Measurements from ENCODE around the gene C2CD2L.
"Not testable (repeated sequence)": the region's sequence is repeated elsewhere in the genome, so short reads cannot be mapped to it uniquely, and the experiment has no call there.

C2CD2L gene

DNA sequence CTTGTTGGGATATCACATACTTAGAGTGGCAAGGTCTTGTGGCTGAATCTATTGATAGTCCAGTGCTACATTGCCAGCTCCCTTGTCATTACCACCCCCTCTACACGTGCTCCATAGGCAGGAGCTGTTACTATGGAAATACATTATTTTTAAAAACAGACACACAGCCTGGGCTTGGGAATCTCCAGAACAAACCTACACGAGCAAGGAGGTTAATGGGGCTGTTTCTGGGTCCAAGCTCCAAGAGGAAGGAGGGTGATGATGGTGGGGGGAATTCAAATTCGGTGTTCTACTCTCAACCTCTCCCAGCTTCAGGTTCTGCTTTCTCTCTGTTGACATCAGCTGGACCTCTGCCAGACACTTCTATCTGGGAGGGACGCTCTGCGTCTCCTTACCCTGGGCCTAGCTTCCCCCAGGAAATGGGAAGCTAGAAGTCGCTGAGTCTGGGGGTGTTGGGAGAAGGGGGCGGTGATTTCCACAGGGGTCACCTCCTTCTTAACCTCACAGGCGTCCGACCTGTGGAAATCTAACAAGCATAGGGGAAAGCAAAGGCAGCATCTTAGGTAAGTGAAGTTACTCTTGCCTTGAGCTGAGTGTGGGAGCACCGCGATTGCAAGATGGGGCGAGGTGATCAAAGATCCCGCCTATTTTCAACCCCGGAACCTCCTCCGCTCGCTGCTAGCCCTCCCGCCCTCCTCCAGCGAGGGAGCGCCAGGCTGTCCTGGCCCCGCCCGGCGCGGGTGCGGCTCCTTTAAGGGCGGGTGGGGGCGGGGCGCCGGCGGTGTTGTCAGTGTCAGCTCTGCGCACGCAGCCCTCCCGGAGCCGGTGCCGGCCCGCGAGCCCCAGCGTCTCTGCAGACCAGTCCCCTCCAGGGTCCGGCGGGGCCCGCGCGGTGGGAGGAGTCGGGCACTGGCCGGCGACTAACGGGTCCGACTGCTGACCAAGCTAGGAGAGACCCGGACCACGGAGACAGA lies at the start of gene C2CD2L:
Gene C2CD2L, plus strand, starts transcription at position 781 of the 974 bp plus-strand sequence. CDS start 398 bp downstream, outside the sequence.
- no peak for DNase-seq

DNA sequence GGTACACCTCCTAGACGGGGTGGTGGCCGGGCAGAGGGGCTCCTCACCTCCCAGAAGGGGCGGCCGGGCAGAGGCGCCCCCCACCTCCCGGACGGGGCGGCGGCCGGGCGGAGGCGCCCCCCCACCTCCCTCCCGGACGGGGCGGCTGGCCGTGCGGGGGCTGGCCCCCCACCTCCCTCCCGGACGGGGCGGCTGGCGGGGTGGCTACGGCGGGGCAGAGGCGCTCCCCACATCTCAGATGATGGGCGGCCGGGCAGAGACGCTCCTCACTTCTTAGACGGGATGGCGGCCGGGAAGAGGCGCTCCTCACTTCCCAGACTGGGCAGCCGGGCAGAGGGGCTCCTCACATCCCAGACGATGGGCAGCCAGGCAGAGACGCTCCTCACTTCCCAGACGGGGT lies 48.0 kb upstream of the C2CD2L start:
- not testable (repeated sequence) for DNase-seq

- no peak for DNase-seq
Measured at GRCh38 chr11:119061256-119061655, 45.9 kb upstream of the C2CD2L start.

DNA sequence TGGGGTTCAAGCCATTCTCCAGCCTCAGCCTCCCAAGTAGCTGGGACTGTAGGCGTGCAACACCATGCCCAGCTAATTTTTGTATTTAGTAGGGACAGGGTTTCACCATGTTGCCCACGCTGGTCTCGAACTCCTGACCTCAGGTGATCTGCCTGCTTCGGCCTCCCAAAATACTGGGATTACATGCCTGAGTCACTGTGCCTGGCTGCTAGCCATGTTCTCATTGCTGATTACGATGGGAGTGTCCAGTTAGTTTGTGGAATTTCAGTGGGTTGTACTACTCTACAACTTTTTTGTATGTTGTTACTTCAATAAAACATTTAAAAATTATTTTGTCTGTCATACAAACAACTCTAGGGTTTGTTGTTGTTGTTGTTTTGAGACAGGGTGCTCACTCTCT lies 44.4 kb upstream of the C2CD2L start:
- DNase-seq, result no peak

DNA sequence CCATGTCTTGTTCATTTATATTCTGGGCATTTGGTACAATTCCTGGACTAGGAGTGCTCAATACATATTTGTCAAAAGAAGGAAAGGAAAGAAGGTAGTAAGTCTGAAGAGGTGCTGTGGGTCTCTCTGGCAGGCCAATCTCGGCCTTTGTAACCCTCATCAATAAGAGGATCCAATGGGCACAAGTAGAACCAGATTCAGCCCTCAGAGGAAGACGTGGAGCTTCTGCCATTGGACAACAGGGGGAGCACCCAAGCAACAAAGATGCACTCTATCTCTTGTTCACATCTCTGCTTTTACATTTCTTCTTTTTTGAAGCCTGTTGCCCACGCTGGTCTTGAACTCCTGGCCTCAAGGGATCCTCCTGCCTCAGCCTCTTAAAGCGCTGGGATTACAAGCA lies 41.8 kb upstream of the C2CD2L start:
- no peak for DNase-seq

DNA sequence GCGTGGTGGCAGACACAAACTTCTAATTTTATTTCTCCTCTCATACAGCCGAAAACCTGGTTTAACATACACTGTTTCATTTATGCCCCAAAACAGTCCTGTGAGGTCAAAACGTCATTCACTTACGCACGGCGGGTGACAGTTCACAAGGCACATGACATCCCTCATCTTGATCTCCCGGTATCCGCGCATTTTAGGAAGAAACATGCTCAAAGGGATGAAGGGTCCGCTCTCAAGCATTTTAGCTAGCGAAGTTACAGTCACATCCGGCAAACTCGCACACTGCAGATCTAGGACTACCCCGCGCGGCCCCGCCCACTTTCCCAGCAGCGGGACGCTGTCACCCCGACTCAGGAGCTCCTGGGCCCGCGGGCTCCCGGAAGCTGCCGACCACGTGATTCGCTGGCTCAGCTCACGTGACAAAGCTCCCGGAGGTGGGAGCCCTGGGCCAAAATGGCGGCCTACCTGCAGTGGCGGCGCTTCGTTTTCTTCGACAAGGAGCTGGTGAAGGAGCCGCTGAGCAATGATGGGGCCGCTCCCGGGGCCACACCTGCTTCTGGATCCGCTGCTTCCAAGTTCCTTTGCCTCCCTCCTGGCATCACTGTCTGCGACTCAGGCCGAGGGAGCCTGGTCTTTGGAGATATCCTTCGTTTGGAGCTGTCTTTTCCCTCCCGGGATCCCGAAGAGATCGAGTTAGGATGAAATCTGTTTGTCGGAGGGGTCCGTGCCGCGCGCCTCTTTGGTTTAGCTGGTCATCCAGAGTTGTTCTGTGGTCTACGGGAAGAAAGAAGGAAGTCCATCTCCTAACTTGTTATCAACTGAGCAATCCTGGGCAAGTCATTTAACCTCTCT lies 39.5 kb upstream of the C2CD2L start, which contains the start of gene VPS11:
Gene VPS11, plus strand, starts transcription at position 448 of the 852 bp plus-strand sequence. Its CDS starts 6 bp downstream, at position 454.
- peak; percentile 89 for DNase-seq

DNA sequence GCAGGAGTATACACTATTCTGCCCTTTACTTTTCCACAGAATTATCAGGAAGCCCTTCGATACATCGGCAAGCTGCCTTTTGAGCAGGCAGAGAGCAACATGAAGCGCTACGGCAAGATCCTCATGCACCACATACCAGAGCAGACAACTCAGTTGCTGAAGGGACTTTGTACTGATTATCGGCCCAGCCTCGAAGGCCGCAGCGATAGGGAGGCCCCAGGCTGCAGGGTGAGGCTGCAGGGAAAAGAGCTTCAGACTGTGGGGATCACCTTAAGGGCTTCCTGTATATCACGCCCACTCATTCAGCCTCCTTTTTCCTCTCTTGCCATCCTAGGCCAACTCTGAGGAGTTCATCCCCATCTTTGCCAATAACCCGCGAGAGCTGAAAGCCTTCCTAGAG lies 29.3 kb upstream of the C2CD2L start:
- no peak for DNase-seq

- no peak for DNase-seq
Measured at GRCh38 chr11:119078675-119079420, 28.3 kb upstream of the C2CD2L start.

DNA sequence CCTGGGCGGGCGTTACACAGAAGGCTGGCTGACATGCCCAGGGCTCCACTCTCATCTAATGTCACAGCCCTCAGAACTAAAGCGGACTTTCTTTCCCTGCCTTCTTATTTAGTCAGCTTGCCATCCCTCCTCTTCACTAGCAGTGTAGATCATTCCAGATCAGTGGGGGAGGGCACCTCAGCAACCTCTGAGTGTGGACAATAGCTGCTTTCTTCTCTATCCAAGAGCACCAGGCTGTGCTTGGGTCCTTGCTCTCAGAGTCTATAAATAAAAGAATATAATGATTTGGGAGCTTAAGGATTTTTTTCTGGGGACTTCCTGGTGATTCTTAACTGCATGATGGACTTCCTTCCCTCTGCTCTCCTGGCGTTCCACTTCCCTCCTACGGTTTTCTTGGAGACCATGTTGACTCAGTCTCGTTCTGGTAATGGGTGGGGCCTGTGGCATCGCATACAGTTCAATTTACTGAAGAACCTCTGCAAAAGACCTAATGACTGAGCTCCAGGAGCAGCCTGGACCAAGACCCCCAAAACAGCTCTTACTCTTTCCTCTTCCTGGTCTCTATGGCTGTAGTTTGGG lies 25.4 kb upstream of the C2CD2L start:
- no peak for DNase-seq

- peak; percentile 64 for DNase-seq
Measured at GRCh38 chr11:119084663-119085436, 22.3 kb upstream of the C2CD2L start, which contains the start of gene HMBS. HMBS (plus strand) TSS chr11:119084881; CDS start chr11:119085034, 153 bp downstream.

DNA sequence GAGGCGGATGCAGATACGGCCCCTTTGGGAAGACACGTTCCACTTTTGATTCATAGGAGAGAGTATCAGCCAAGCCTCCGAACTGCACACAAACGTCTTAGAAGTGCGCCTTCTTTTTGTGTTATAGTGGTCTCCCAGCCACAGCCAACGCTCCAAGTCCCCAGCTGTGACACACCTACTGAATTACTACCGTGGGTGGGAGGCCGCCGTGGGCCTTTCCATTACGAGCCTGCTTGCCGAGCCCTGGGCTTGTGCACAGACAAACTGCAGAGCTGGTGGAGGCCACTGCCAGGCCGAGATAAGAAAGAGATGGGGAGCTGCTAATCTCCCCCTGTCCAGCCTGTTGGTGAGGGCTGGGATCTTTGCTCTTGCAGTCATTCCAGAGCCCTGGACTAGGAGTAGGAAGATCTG lies 21.7 kb upstream of the C2CD2L start:
- DNase-seq, result no peak

- no peak for DNase-seq
Measured at GRCh38 chr11:119087123-119087522, 20.0 kb upstream of the C2CD2L start.

GRCh38 chr11:119087747-119088241 lies 19.4 kb upstream of the C2CD2L start:
- no peak for DNase-seq

DNA sequence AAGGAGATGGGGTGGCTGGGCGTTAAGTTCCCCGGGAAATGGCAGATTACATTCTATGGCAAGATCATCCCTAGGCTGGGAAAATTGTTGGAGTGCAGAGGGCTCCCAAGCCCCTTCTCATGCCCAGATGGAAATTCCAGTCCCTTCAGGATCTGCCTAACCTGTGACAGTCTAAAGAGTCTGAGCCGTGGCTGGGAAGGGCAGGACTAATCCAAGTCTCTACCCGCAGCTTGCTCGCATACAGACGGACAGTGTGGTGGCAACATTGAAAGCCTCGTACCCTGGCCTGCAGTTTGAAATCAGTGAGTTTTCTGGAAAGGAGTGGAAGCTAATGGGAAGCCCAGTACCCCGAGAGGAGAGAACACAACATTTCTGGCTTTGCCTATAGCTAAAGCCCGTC lies 18.7 kb upstream of the C2CD2L start:
- no peak for DNase-seq

DNA sequence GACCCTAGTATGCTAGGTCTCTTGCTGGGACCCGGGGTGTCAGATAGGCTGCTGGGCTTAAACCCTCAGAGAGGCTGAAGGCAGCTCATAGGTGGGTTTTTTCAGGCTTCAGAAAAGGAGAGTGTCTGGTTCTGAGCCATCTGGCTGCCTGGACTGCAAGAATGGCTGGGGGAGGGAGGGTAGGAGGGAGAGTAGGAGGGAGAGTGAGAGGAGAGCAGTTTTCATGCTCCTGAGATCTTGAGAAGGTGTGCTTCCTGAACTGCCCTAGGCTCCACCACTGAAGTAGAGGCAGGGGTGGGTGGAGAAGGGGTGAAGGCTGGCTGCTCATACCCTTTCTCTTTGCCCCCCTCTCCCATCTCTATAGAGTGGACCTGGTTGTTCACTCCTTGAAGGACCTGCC lies 17.8 kb upstream of the C2CD2L start:
- DNase-seq, result no peak

GRCh38 chr11:119091178-119091577 lies 16.0 kb upstream of the C2CD2L start:
- DNase-seq, result peak; percentile 23

- no peak for DNase-seq
Measured at GRCh38 chr11:119091966-119092879, 14.9 kb upstream of the C2CD2L start.

DNA sequence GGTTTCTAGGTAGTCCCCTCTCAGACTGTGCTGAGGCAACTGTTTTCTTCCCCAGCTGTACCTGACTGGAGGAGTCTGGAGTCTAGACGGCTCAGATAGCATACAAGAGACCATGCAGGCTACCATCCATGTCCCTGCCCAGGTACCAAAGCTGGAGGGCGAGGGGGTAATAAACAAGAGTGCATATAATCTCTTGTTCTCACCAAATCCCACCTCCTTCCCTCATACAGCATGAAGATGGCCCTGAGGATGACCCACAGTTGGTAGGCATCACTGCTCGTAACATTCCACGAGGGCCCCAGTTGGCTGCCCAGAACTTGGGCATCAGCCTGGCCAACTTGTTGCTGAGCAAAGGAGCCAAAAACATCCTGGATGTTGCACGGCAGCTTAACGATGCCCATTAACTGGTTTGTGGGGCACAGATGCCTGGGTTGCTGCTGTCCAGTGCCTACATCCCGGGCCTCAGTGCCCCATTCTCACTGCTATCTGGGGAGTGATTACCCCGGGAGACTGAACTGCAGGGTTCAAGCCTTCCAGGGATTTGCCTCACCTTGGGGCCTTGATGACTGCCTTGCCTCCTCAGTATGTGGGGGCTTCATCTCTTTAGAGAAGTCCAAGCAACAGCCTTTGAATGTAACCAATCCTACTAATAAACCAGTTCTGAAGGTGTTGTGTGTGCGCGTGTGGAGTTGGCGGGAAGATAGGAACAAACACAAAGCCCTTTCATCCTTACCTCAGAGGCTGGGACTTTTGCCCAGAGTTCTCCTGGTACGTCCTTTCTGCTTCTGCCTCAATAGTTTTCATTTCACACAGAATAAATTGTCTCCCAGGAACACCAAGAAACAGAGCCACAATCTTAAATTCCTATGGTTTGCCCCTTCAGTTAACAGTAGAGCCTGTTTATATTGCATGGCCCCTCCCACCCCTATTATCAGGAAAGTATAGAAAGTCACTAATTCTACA lies 14.0 kb upstream of the C2CD2L start:
- no peak for DNase-seq
